Erythroblast (primary cell): ENCODE data around the gene TENT5C.

Source experiments
- GATA1 ChIP-seq: IDR thresholded peaks from 2 replicates; pipeline ENCODE4 v1.6.1; 2011; ENCODE audit warnings: low read depth, mild to moderate bottlenecking, control low read depth, low read length, moderate library complexity
- POLR2A ChIP-seq: IDR thresholded peaks from 2 replicates; pipeline ENCODE4 v1.6.1; 2011; ENCODE audit warnings: mild to moderate bottlenecking, low read length

DNA sequence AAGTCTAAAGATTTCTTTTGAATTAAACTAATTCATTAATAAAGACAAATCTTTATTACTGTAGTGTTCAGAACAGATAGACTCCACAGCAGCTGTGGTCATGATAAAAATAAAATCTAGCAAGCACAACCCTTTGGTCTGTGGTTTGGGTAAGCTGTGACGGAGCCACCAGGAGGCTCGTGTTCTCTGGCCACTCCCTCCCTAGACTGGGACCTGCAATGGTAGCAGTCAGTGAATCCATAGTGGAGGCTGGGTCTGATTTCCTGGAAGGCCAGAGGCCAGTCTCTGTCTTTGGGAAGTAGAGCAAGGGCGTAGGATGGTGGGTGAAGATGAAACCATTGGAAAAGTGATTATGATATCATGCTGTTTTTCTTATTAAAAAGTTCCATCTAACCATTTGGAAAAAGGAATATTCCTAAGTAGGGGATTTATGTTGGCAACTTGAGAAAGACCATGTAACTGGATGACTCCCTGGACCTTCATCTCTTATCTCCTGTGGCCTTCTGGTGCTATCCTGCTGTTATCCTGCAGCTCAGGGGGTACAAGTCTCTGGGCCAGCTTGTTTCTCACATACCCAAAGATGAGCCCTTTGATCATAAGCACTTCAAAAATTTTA lies 39.0 kb downstream of the TENT5C start:
- TF ChIP-seq GATA1, result peak; percentile 7
- TF ChIP-seq POLR2A, result no peak
